Ramos (cell line): ENCODE results near the gene HDAC2.
"Not testable (repeated sequence)": the region's sequence is repeated elsewhere in the genome, so short reads cannot be mapped to it uniquely, and the experiment has no call there.

ENCODE experiments used
- in situ Hi-C: fragments of 300-500 bp; cut with MboI; formaldehyde crosslinking; loops from one replicate; pipeline ENCODE4 v1.14.3; 2022; ENCODE audit warnings: low sequenced_read_pairs; ENCODE audit not compliant: unreplicated experiment

The HDAC2 gene

DNA sequence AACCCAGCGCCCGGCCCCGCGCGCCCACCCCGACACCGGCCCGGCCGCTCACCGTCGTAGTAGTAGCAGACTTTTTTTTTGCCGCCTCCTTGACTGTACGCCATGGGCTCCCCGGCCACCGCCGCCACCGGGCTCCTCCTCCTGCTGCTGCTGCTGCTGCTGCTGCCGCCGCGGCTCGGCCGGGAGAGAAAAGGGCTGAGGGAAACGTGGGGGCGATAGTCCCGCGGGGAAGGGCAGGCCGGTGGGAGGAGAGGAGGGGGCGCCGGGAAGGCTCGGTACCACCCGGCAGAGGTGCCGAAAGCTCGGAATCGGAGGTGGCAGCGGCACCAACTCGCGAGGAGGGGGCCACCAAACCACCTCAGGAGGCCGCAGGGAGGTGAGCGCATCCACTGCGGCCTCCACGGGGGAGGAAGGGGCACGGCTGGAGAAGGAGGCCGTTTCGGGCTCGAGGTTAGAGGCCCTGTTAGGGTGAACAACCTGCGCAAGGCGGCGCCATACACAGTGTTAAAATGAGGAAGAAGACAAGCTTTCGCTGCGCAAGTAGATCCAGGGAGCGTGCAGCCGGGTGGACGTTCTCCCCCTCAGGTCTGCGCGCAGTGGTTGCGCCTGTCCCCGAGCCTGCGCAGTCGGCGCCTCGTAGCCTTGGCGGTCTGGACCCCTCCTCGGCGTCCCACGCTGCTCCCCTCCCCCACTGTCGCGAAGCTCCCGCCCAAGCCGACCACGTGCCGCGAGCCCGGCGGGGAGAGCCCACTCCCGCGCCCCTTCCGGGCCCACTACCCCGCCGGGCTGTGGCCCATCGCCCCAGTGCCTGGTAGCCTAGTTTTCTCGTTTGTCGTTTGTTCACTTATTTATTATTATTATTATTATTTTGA, at the start of gene HDAC2:
Gene HDAC2 (minus strand): TSS at position 344 of the 872 bp plus-strand sequence. CDS start 240 bp downstream, at position 104.
- in situ Hi-C loops, result no loop called here

DNA sequence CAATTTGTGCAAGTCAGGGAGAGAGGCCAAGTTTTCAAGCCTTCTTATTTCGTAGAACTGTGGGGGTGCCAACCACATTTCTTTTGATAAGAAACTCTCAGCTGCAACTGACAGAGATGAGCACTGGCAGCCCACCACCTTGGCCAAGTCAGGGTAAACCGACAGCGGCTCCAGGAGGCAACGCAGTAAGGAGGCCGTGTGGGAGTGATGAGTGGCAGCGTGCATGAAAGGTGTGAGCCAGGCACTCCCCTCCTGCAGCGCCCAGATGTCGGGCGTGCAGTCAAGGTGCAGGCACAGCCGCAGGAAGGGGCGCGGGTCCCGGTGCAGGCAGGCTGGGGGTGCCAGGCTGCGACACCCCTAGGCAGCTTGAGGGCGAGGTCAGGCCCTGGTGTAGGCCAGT, 49.2 kb upstream of the HDAC2 start:
- in situ Hi-C loops, result no loop called here

DNA sequence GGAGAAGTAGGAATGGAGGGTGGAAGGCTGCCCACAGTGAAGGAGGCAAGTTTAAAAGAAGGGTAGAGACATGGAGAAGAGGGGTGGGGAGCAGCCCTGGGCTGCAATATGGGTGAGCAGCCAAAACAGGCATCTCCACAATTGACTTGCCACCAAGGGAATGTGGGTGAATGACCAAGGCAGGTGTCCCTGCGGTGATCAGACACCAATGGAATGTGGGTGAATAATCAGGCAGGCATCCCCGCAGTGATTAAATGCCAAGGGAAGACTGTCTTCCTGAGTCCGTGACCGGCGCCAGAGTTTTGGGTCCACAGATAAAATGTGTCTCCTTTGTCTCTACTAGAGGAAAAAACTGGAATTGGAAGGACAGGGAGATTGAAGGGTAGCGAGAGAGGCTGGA, 46.2 kb upstream of the HDAC2 start:
- in situ Hi-C loops, result not testable (repeated sequence)

DNA sequence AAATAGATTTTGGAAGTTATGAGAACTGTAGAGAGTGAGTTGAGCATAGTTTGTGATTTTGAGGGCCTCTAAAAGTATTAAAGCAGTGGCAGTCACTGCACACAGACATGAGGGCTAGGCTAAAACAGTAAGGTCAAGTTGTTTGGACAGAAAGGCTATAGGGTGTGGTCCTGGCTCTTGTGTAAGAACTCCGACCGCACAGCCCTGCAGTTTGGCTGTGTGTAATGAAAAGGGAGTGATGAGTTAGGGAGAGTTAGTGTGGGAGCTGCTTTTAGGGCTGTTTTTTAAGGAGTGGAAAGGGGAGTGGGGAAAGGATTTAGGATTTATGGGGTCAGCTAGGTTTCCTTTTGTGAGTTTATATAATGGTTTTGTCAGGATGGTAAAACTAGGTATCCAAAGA, 43.2 kb upstream of the HDAC2 start:
- in situ Hi-C loops, result not testable (repeated sequence)

DNA sequence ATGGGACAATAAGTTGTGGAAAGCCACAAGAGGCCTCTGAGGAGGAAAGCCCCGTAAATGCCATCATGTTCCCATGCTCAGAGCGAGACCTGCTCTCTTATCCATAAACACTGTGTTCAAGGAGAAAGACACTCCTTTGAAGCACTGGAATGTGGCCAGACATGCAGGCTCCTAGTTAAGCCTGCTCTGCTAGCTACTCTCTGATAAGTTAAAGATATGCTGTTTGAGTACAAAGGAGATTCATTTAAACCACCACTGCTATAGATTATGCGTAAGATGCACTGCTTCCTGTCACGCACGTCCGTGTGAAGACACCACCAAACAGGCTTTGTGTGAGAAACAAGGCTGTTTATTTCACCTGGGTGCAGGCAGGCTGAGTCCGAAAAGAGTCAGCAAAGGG, 40.5 kb upstream of the HDAC2 start:
- in situ Hi-C loops, result not testable (repeated sequence)

DNA sequence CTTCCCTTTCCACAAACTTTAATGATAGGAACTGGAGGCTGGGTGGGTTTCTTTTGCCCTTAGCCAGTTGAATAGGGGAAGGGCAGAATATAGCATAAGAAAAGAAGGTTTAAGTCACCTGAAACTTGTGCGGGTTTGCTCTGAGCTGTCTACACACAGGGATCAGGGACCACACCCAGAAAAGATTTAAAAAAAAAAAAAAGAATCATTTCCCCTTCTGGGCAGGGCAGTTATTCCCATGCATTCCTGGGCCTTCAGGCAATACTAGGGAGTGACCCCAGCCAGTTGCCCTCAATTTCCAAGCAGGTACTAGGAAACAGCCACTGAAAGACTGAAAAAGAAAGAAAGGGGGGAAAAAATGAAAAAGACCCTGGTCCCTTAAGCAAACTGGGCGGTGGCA, 39.6 kb upstream of the HDAC2 start:
- in situ Hi-C loops, result no loop called here

DNA sequence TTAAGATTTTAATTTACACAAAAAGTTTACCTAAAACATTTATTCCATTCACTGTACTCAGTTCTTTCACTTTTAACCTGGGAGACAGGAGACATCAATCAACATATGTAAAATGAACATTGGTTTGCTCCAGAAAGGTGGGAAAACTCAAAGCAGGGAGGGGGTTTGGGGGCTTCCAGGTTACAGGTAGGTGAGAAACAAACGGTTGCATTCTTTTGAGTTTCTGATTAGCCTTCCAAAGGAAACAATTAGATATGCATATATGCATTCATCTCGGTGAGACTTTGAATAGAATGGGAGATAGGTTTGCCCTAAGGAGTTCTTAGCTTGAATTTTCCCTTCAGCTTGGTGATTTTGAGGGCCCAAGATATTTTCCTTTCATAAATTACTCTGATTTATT, 38.2 kb upstream of the HDAC2 start:
- in situ Hi-C loops, result no loop called here

DNA sequence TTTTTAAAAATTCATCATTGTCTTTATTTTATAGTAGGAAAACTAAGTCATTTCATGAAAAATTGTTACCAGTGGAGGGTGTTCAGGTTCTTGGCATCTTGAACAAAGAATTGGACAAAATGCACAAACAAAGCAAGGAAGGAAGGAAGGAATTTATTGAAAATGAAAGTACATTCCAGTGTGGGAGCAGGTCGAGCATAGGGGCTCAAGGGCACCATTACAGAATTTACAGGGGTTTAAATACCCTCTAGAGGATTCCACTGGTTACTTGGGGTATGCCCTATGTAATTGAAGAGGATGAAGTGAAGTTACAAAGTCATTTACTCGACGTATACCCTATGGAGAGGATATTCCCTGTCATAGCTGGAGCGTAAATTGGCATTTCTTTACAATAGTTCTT, 37.4 kb upstream of the HDAC2 start:
- in situ Hi-C loops, result no loop called here

DNA sequence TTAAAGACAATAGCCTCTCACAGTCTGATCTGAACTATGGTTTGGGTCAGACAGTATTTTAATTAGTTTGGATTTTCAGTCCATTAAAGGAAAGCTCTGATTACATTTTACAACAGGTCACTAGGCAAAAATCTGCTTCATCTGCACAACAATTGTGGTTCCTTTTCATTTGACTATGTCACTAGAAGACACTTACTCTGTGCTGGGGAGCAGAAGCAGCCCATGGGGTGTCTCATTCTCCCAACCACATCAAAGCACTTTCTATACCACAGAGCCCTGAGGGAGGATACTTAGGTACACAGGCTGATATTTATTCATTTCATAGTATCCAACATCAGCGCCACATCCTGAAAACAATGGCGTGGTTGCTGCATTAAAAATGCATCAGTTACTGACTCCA, 36.6 kb upstream of the HDAC2 start:
- in situ Hi-C loops, result no loop called here

DNA sequence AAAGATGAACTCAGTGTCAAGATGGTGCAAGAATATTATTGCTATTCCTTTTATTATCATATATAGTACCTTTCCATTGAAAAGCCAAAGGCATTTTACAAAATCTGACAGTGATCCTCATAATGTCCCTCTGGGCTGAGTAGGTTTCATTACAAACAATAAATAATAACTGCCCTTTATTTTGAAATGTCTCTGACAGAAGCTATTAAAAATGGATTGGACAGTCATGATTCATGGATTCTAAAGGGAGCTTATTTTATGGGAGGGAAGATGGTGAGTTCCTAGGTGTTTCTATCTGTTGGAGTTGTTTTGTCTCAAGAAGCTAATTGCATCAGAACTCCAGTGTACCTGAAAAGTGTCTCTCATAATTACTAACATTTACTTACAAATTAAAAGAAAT, 30.4 kb upstream of the HDAC2 start:
- in situ Hi-C loops, result no loop called here

DNA sequence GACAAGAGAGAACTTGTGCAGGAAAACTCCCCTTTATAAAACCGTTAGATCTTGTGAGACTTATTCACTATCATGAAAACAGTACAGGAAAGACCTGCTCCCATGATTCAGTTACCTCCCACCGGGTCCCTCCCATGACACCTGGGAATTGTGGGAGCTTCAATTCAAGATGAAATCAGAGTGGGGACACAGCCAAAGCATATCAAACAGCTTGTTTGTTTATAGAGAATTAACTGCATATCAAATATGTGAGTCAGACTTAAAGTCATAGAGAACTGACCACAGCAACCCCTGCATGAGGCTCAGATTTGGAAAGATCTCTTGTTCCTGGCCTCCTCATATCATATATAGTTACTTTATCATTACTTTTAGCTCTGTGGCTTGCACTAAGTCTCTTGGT, 29.1 kb upstream of the HDAC2 start:
- in situ Hi-C loops, result no loop called here

DNA sequence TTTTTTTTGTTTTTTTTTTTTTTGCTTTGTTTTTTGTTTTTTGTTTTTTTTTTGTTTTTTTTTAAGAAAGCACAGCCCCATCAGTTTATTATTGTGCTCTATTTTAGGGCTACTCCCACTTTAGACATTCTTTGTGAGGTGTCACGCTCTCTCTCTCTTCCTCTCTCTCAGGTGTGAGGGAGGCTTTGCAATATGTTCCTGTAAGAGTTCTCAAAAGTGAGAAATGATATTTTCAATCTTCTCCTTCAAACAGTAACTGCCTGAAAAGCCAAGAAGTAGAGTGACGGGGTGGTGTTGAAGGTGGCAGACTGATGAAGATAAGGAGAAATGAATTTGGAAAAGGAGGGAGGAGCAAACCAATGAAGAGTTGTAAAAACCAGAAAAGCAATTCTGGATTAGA, 28.3 kb upstream of the HDAC2 start:
- in situ Hi-C loops, result no loop called here

DNA sequence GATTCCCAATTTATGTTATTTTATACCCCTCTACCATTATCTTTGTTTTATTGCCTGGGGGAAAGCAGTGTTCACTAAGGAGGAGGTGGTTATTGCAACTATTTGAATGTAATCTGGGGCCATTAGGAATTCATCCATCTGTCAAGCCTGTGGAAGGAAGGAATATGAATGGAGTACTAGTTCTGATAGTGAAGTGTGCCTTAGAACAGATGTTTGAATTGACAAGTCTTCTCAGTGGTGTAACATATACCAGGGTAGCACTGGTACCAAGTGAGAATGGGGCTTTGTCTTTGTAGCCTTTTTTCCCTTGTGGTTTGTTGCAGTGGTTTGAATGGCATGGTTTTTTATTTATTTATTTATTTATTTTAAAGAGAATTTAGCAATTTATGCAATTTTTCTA, 27.9 kb upstream of the HDAC2 start:
- in situ Hi-C loops, result no loop called here

DNA sequence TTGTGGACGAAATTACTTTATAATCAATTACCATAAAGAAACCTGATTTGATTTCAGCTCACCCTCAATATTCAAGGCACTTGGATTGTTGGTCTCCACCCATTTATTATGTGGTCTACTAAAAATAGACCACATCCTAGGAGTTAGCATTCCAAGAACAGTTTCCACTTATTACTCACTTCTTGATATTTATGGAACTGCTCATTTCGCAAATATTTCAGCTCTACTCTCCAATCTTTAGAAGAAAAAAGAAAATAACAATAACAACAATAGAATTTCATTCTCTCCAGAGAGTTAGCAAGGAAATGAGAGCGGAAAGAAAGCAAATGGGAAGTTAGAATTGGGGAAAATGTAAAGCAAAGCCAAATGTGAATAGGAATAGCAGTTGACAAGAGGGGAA, 26.2 kb upstream of the HDAC2 start:
- in situ Hi-C loops, result no loop called here

DNA sequence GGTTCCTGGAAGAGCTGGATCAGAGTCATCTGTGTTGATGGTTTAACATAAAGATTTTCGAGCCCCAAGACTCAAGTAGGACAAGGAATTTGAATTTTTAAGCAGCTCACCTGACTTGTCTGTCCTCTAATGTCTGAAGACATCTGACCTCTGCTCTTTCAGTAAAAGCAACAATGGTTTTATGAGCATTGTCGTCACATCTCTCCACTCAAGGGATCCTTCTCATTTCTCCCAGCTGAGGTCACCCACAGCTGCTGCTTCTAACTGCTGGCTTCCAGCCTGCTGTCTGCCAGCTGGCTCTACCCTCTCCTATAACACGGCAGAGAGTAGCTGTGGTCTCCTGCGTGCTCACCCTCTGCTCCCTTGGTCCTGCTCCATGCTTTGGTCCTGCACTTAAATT, 24.7 kb upstream of the HDAC2 start:
- in situ Hi-C loops, result no loop called here

DNA sequence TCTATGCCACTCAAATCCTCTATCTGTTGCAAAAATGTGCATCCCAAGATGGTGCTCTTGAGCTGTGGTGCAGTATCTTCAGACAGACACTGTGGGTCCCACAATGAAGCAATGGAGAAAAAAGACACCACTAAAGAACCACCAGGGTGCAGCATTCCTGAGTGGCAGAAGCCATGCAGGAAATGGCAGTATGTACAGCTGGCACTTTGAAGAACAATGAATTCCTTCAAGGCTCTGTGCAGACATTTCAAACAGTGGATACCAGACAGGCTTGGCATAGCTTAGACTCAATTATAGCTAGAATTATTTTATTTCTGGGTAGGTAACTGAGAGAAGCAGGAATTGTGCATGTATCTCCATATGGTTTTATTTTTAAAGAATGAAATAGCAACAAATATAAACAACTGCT, 24.0 kb upstream of the HDAC2 start:
- in situ Hi-C loops, result no loop called here

DNA sequence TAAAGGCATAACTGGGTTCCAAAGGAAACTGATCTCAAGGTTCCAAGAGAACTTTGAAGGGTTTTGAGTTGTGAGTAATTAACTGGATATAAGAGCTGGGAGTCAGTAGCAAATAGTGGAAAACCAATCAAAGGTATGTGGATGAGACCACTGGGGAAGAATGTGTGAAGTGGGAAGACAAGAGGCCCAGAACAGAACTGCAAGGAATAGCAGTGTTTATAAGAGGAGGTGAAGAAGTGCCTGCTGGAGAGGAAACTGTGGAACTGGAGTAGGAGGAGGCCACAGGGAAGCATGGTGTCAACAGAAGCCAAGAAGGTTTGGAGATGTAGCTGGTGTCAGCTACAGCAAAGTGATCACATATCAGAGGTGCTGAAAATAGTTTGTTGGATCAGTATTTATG, 18.7 kb upstream of the HDAC2 start:
- in situ Hi-C loops, result no loop called here

DNA sequence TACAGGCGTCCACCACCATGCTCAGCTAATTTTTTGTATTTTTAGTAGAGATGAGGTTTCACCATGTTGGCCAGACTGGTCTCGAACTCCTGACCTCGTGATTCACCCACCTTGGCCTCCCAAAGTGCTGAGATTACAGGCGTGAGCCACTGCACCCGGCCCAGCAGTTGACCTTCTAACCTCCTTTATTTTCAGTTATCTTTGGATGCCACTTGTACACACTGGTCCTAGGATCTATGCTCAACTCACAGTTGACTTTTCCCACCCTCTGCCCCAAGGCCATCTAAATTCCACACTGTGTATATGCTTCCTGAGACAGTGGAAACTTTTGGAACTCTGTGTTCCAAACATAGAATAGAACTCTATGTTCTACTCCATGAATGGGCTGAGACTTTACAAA, 11.7 kb upstream of the HDAC2 start:
- in situ Hi-C loops, result not testable (repeated sequence)

DNA sequence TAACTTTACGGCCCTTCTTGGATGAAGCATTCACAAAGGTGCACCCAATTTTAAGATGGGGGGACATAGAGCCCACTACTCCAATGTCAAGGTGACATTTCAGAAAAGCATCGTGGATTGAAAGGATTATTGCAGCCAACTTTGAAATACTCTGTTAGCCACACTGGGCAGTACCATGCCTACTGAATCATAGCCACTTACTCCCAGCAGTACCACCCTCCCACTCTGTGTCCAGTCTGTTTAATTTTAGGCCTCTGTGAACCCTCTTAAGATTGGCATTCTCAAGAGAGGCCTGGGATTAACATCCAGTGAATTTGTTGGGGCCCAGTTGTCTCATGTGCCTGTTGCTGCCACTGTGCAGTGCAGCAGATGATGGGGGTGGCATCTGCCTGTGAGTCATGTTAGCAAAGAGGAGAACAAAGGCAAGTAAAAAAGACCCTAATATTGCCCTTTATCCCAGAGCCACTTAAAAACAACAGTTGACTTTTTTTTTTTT, 11.2 kb upstream of the HDAC2 start:
- in situ Hi-C loops, result no loop called here

DNA sequence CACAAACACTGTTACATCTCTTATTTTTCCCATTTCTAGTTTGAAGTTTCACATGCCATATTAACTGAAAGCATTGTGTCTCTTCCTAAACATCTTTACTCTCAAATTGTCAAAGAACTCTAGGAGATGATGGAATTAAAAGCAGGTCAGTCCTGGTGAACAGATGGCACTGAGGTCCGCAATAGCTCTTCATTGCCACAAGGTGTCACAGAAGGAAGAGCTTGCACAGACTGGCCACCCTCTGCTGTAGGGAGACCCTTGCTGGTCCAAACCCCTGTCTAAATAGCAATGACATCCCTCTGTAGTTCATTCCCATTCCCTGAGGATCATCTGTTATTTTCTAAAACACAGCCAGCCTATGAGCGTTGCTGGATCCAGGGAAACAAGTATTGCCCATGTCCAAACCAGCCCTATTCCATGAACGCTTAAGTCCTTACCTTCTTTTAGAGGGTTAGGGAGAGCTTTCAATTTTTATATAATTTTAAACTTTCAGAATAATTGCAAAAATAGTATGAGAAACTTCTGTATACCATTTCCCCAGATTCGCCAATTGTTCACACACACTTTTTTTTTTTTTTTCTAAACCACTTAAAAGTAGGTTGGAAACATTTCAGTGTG, 10.1 kb upstream of the HDAC2 start:
- in situ Hi-C loops, result no loop called here

DNA sequence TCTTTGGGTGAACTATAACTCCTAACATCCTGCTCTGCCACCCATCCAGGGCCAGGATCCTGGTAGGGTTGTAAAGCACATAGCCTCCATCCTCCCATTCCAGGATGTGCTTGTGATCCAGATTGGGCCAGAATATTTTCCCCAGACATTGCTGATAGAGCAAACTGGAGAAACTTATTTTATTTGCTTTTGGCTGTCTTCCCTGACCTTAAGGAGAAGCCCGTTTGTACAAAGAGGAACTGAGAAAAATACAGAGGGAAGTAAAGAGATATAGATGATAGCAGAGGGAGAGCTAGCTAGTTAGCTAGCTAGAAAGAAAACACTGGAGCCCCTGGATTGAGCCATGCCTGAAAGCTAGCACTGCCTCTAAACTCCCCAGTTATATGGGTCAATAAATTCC, 9.0 kb upstream of the HDAC2 start:
- in situ Hi-C loops, result no loop called here
